Activated naive CD8-positive, alpha-beta T cell treated with anti-CD3 and anti-CD28 coated beads for 36 hours (primary cell): Measurements from ENCODE around the gene DPP3. TPM values are rescaled to one million over a fixed set of nuclear protein-coding genes. Genes with fewer than 3 reads are reported as not detected.
"Not testable (repeated sequence)": the region's sequence is repeated elsewhere in the genome, so short reads cannot be mapped to it uniquely, and the experiment has no call there.

Experiments
- DNase-seq: peaks from one replicate; pipeline ENCODE4 v3.0.0; 2021
- H3K27ac Mint-ChIP-seq: one replicate; pipeline ENCODE4 v1.8.0; 2022; ENCODE audit warnings: mild to moderate bottlenecking, moderate library complexity, mixed read lengths
- H3K27me3 Mint-ChIP-seq: one replicate; pipeline ENCODE4 v1.8.0; 2022; ENCODE audit warnings: mild to moderate bottlenecking, mixed read lengths
- H3K36me3 Mint-ChIP-seq: one replicate; pipeline ENCODE4 v1.8.0; 2021; ENCODE audit warnings: mild to moderate bottlenecking, mixed read lengths
- H3K4me1 Mint-ChIP-seq: one replicate; pipeline ENCODE4 v1.8.0; 2021; ENCODE audit warnings: mixed read lengths
- H3K4me3 Mint-ChIP-seq: one replicate; pipeline ENCODE4 v1.8.0; 2022; ENCODE audit warnings: mild to moderate bottlenecking, moderate library complexity, mixed read lengths
- H3K9me3 Mint-ChIP-seq: one replicate; pipeline ENCODE4 v1.8.0; 2022; ENCODE audit warnings: mixed read lengths
- total RNA-seq, 2 experiments: library from RNA; stranded (reverse); gene quantifications; one replicate each; pipeline ENCODE4 v1.2.3, GENCODE V29; 2021

The DPP3 gene
- total RNA-seq, 2 experiments from 2014 or later, result 70.7 to 75.3 TPM

DNA sequence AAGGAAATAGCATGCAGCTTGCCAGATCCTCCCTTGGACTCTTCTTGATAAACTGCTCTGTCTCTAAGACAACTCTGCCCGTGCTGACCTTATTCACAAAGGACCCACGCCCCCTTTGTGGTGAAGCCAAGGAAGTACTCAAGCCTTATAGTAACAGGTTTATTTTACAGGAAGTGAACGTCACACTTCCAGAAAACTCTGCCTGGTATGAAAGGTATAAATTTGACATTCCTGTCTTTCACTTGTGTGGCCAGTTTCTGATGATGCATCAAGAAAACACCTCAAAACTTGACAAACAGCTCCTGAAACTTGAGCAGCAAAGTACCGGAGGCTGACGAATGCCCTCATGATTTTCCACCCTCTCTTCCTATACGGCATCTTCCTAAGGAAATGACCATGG, 26.0 kb upstream of the DPP3 start:
- Mint-ChIP-seq H3K36me3 (no peaks in the 10 kb centered on the region), H3K27me3 (peaks cover 7% of the 10 kb centered on the region), H3K4me1 (peaks cover 26% of the 10 kb centered on the region), H3K4me3 (no peak overlapping the region), H3K27ac (no peak overlapping the region), H3K9me3 (peaks cover 2% of the 10 kb centered on the region)
- no peak for DNase-seq

DNA sequence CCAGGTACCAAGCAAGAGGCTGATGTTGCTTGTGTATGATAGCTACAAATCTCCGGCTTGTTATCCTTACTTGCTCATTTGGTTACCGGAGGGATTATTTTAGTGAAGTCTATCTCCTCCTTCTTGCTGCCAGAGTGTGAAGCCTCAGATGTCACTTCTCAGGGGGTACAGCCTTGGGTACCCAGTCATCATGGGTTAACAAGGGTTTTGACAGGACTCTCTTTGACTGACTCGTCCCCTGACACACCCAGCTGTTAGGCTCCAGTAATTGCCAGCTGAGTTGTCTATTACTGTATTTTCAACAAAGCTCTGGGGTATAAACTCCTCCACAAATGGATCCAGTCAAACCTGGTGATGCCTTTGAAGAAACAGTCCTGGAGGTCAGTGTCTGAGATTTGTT, 25.4 kb upstream of the DPP3 start:
- peaks cover 7% of the 10 kb centered on the region for H3K27me3 Mint-ChIP-seq
- DNase-seq, result no peak
- H3K27ac Mint-ChIP-seq, result peak overlapping the region; percentile 78
- no peaks in the 10 kb centered on the region for H3K36me3 Mint-ChIP-seq
- peaks cover 32% of the 10 kb centered on the region for H3K4me1 Mint-ChIP-seq
- peak overlapping the region; percentile 20 for H3K4me3 Mint-ChIP-seq
- peaks cover 2% of the 10 kb centered on the region for H3K9me3 Mint-ChIP-seq

DNA sequence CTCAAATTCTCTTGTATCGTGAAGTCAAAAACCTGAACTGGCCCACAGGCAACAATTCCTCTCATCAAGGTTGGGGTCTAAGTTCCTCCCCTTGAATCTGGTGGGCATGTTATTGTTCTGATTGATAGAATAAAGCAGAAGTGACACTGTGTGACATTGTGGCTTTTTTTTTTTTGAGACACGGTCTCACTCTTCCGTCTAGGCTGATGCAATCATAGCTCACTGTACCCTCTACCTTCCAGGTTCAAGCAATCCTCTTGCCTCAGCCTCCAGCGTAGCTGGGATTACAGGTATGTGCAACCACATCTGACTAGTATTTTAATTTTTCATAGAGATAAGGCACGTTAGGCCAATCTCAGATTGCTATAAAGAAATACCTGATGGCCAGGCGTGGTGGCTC, 22.4 kb upstream of the DPP3 start:
- Mint-ChIP-seq H3K9me3 (peaks cover 4% of the 10 kb centered on the region), H3K27me3 (no peaks in the 10 kb centered on the region), H3K27ac (peak overlapping the region; percentile 84), H3K36me3 (peaks cover 2% of the 10 kb centered on the region), H3K4me3 (no peak overlapping the region), H3K4me1 (peaks cover 37% of the 10 kb centered on the region)
- DNase-seq, result no peak

DNA sequence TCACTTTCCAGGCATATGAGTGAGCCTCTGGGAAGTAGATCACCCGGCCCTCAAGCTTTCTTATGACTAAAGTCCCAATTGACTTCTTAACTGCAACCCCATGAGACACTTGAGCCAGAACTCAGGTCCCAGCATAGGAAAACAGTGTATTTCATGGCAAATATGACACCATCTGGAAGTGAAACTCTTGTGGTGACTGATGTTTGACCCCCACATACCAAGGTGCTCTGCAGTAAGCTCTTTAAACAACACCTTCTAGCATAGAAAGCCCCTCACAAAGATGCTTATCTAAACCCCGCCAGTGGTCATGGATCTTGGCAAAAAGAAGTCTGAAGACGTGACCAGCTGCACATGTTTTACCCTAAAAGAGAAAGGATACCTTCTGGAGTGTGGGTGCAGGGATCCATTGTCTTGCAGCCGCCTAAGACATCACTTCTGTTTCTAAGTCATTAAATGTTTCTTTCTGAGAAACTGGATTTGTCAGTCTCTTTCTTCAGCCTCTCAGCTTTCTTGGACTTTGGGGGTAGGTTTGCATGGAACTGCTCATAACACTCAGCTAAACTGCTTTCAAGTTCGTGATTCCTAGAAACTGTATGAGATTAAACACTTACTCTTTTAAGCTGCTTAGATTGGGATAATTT, 21.0 kb upstream of the DPP3 start:
- peak; percentile 26 for DNase-seq
- Mint-ChIP-seq H3K27me3 (no peaks in the 10 kb centered on the region), H3K27ac (peak overlapping the region; percentile 84)

DNA sequence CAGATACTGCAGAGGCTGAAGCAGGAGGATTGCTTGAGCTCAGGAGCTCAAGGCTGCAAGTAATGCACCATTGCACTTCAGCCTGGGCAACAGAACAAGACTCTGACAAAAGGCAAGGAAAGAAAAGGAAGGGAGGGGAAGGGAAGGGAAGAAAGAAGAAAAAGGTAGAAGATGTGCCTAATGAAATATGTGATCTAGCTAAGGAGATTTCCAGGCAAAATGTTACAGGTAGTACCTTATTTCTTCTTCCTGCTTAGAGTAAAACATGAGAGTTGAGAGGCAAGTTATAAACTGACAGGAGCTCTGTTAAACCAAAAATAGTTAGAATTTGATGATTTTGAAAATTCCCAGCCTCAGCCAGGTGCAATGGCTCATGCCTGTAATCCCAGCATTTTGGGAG, 18.2 kb upstream of the DPP3 start:
- Mint-ChIP-seq H3K4me3 (no peak overlapping the region), H3K27me3 (no peaks in the 10 kb centered on the region), H3K36me3 (peaks cover 2% of the 10 kb centered on the region), H3K4me1 (peaks cover 37% of the 10 kb centered on the region), H3K9me3 (peaks cover 7% of the 10 kb centered on the region), H3K27ac (no peak overlapping the region)
- no peak for DNase-seq

More for the DNA sequence above, 21.0 kb upstream of the DPP3 start:
- no peak overlapping the region for H3K4me3 Mint-ChIP-seq
- H3K36me3 Mint-ChIP-seq, result peaks cover 2% of the 10 kb centered on the region
- peaks cover 35% of the 10 kb centered on the region for H3K4me1 Mint-ChIP-seq
- peaks cover 7% of the 10 kb centered on the region for H3K9me3 Mint-ChIP-seq

DNA sequence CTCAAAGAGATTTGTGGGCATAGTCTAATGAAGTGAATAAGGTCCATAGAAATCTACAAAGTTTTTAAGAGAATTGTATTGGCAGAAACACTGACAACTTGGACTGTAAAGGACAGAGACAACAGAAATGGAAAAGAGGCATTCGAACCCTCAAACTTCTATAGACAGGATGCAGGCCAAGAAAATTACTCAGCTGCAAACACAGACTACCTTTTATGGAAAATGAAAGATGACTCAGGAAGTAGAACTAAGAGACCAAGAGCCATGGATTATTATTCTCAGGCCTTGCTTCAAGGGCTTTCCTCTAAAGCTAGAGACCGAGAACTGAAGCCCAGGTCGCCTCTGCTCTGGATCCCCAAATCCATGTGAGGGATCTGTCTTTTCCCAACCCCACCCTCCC, 17.3 kb upstream of the DPP3 start:
- no peak overlapping the region for H3K4me3 Mint-ChIP-seq
- no peak for DNase-seq
- H3K27ac Mint-ChIP-seq, result no peak overlapping the region
- peaks cover 2% of the 10 kb centered on the region for H3K36me3 Mint-ChIP-seq
- H3K9me3 Mint-ChIP-seq, result peaks cover 7% of the 10 kb centered on the region
- H3K4me1 Mint-ChIP-seq, result peaks cover 42% of the 10 kb centered on the region
- H3K27me3 Mint-ChIP-seq, result no peaks in the 10 kb centered on the region

DNA sequence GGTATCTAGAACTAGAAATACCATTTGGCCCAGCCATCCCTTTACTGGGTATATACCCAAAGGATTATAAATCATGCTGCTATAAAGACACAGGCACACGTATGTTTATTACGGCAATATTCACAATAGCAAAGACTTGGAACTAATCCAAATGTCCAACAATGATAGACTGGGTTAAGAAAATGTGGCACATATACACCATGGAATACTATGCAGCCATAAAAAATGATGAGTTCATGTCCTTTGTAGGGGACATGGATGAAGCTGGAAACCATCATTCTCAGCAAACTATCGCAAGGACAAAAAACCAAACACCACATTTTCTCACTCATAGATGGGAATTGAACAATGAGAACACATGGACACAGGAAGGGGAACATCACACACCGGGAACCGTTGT, 16.1 kb upstream of the DPP3 start:
- H3K36me3 Mint-ChIP-seq, H3K9me3 Mint-ChIP-seq, H3K27me3 Mint-ChIP-seq, DNase-seq, H3K4me3 Mint-ChIP-seq, H3K27ac Mint-ChIP-seq: not testable (repeated sequence)
- peaks cover 40% of the 10 kb centered on the region for H3K4me1 Mint-ChIP-seq

DNA sequence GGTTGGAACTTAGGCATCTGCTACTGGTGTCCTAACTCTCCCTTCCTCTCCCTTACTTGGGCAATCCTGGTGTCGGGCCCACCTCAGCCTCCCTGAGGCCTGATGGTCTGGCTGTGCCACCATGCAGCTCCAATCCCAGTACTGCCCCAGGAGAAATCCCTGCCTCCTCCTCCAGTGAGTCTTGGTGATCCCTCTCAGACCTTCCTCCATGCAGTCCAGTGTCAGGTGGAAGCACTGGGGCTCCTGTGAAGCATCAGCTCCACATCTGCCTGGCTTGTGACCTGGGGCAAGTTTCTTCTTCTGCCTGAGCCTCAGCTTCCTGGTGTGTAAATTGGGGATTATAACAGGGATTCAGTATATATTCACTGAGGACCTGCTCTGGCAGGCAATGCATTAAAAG, 15.3 kb upstream of the DPP3 start:
- H3K4me3 Mint-ChIP-seq, result no peak overlapping the region
- no peak overlapping the region for H3K27ac Mint-ChIP-seq
- peaks cover 7% of the 10 kb centered on the region for H3K9me3 Mint-ChIP-seq
- no peak for DNase-seq
- peaks cover 2% of the 10 kb centered on the region for H3K36me3 Mint-ChIP-seq
- no peaks in the 10 kb centered on the region for H3K27me3 Mint-ChIP-seq
- H3K4me1 Mint-ChIP-seq, result peaks cover 34% of the 10 kb centered on the region

DNA sequence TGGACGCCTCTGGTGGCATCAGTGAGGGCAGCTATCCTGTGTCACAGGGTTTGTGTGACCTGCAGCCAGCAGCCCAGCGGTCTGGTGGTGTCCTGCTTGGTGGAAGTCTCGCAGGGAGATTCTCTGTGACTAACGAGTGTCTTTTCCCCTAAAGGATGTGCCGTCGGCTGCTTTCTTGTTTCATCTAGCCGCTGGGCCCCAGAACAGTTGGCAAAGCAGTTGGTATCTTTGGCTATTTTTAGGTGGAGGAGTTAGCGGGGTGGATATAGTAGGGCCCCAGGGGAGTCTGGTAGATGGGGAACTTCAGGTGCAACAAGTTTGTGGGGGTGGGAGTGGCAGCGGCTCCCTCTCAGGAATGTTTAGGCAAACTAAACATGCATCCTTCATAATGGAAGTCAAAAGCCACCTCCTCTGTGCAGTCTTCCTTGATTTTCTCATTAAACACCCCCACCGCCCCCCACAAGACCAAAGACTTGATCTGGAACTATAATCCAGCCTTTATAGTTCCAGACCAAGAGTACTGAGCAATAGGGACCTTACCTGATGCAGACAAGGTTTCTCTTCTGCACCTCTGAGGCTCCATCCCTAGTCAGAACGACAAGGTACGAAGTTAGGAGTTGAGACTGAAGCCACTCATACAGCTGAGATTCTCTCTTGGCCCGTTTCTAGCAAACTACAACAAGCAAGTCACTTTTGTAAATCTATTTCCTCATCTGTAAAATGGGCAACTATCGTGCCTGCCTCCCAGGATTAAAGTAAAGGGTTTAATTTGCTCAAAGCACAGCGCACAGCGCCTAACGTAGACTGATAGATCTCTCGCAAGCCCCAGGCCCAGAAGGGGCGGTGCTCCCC, 14.6 kb upstream of the DPP3 start:
- peaks cover 7% of the 10 kb centered on the region for H3K9me3 Mint-ChIP-seq
- no peak for DNase-seq
- H3K36me3 Mint-ChIP-seq, result peaks cover 2% of the 10 kb centered on the region
- peaks cover 38% of the 10 kb centered on the region for H3K4me1 Mint-ChIP-seq
- H3K4me3 Mint-ChIP-seq, result peak overlapping the region; percentile 81
- H3K27me3 Mint-ChIP-seq, result no peaks in the 10 kb centered on the region
- H3K27ac Mint-ChIP-seq, result peak overlapping the region; percentile 60

DNA sequence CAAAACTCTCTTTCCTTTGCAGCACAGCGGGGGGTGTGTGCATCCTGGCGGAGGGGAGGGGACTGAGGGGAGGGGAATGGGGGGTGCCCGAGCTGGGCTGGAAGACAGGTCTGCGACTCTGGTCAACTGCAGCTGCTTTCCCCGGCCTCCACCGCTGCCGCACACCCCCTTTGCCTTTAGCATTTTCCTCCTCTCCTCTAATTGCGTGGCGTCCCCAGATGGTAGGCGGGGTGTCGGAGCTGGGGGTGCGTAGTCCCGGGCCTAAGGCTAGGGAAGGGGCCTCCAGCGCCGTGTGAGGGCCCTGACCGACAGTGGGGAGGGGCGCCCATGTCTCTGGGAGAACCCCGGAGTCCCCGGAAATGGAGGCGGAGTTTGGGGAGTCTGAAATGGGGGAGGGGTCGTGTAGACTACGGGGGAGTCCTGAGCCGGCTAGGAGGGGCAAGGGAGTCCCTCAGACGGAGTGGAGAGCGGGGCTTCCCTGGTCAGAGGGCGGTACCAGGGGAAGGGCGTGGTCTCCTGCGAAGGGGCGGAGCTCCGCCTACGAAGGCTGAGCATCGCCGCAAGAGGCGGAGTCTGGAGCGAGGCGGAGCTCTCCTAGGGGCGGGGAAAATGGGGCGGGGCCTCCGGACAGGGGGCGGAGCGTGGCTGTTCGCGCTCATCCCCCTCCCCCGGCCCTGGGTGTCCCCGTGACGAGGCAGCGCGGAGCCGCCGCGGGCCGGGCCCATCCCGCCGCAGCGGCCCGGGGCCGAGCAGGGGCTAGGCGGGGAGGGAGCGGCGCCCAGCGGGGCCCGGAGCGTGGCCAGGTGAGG, 13.8 kb upstream of the DPP3 start, which contains the start of gene PELI3:
Gene PELI3 (plus strand): TSS at position 681 of the 809 bp plus-strand sequence. CDS start 1,224 bp downstream, outside the sequence.
- H3K4me3 Mint-ChIP-seq, result peak within 1 kb of the TSS; percentile 85
- peaks cover 41% of the 10 kb centered on the region for H3K4me1 Mint-ChIP-seq
- peak within 1 kb of the TSS; percentile 71 for H3K27ac Mint-ChIP-seq
- H3K27me3 Mint-ChIP-seq, result no peaks in the 10 kb centered on the region
- peaks cover 6% of the 10 kb centered on the region for H3K9me3 Mint-ChIP-seq
- H3K36me3 Mint-ChIP-seq, result peaks cover 2% of the 10 kb centered on the region
- peak; percentile 89 for DNase-seq

DNA sequence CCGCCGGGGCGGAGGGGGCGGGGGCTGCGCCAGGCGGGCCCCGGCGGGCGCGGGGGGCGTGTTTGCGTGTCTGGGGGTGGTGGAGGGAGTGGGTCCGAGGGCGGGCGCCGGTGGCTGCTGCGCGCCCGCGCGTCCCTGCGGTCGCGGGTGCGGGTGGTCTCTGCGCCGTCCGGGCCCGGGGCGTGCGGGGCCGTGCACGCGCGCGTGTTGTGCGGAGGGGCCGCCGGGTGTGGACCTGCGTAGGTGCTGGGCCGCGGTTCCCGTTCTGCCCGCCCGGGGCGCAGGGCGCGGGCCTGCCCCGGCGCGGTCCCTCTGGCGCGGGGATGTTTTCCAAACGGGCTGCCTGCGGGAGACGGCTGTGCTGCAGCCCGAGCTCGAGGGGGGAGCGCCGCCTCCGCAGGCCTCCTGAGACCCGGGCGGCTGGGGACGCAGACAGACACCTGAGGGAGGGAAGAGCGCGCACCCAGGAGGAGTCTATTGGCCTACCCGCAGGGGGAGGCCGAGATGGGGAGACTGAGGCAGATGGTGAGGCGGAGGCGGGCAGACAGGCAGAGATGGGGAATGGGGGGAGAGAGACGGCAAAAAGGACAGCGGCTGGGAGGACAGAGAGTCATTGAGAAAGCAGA, 13.1 kb upstream of the DPP3 start:
- Mint-ChIP-seq H3K4me3 (peak overlapping the region; percentile 85), H3K36me3 (no peaks in the 10 kb centered on the region), H3K9me3 (peaks cover 5% of the 10 kb centered on the region), H3K27ac (peak overlapping the region; percentile 71), H3K27me3 (no peaks in the 10 kb centered on the region), H3K4me1 (peaks cover 41% of the 10 kb centered on the region)
- no peak for DNase-seq

DNA sequence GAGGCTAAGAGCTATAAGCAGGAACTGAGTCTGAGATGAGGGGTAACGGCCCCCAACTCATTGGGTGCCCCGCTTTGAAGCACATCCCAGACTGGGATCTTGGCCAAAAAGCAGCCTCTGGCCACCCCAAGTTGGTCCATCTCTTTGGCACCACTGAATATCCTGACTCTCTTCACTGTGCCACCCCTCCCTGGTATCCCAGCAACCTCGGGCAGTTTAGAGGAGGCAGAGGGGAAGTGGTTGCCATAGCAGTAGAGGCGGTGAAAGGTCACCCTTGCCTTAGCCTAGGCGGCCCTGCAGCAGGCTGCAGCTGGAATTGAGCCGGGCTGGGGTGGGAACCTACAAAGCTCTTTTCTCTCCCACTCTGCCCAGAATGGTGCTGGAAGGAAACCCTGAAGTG, 12.5 kb upstream of the DPP3 start:
- Mint-ChIP-seq H3K4me1 (peaks cover 37% of the 10 kb centered on the region), H3K36me3 (no peaks in the 10 kb centered on the region), H3K27me3 (no peaks in the 10 kb centered on the region), H3K4me3 (peak overlapping the region; percentile 85), H3K27ac (no peak overlapping the region), H3K9me3 (peaks cover 2% of the 10 kb centered on the region)
- DNase-seq, result peak; percentile 39

DNA sequence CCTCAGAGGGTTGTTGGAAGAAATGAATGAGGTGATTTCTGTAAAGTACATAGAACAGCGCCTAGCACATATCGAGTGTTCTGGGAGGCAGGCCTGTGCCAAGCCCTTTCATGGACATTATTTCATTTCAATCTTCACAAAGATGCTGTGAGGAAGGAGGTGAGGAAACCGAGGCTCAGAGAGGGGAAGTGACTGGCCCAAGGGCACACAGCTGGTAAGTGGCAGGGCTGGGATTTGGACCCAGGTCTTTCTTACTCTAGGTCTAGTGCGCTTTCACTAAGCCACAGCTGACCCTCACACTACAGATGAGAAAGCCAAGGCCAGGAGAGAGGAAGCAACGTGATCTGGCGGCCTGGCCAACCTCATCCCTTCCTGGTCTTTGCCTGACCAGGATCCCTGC, 11.5 kb upstream of the DPP3 start:
- Mint-ChIP-seq H3K36me3 (peaks cover 2% of the 10 kb centered on the region), H3K4me3 (no peak overlapping the region), H3K27me3 (no peaks in the 10 kb centered on the region), H3K4me1 (peaks cover 31% of the 10 kb centered on the region), H3K9me3 (no peaks in the 10 kb centered on the region), H3K27ac (no peak overlapping the region)
- no peak for DNase-seq

DNA sequence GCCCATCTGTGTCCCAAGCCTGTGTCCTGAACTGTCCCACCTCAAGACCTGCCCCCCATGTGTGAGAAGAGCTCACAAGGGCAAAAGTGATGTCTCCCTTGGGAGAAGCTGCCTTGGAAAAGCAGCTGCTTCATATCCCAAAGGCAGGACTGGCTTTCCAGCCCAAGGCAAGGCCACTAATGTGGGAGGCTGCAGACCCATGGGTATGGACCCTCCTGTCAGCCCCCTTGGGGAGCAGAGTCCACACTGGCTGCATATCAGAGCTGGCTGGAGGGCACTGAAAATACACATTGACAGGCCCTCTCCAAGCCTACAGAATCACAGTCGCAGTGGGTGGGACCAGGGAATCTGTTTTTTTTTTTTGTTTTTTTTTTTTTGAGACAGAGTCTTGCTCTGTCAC, 10.8 kb upstream of the DPP3 start:
- peaks cover 31% of the 10 kb centered on the region for H3K4me1 Mint-ChIP-seq
- H3K9me3 Mint-ChIP-seq, result no peaks in the 10 kb centered on the region
- H3K36me3 Mint-ChIP-seq, result peaks cover 2% of the 10 kb centered on the region
- no peak overlapping the region for H3K27ac Mint-ChIP-seq
- H3K4me3 Mint-ChIP-seq, result no peak overlapping the region
- DNase-seq, result no peak
- H3K27me3 Mint-ChIP-seq, result no peaks in the 10 kb centered on the region

DNA sequence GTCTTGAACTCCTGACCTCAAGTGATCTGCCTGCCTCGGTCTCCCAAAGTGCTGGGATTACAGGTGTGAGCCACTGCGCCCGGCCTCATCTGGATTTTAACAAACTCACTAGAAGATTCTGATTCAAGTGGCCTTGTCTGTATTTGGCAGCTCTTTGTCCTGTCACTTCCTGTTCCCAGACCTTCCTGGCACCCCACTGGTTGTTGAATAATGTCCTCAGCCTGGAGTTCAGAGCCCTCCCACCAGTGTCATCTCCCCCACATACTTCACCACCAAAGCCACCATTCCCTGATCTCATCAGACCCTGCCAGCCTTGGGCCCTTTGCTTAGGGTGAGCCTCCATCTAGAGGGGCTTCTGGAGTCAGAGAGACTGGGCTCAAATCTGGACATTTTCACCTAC, 10.2 kb upstream of the DPP3 start:
- Mint-ChIP-seq H3K4me3 (no peak overlapping the region), H3K4me1 (peaks cover 29% of the 10 kb centered on the region), H3K9me3 (no peaks in the 10 kb centered on the region), H3K27ac (no peak overlapping the region), H3K36me3 (peaks cover 2% of the 10 kb centered on the region), H3K27me3 (no peaks in the 10 kb centered on the region)
- DNase-seq, result no peak
